Mesendoderm (in vitro differentiated cells): ENCODE data around the gene ARSG.

Experiments used
- DNase-seq: peaks from one replicate; pipeline ENCODE4 v3.0.0; 2013
- H2AK5ac ChIP-seq: 2 replicates; pipeline ENCODE4 v1.6.1; 2013; ENCODE audit warnings: low read length, inconsistent platforms
- H2BK120ac ChIP-seq: 2 replicates; pipeline ENCODE4 v1.6.1; 2013; ENCODE audit warnings: low read depth, mild to moderate bottlenecking, low read length, moderate library complexity, mixed read lengths
- H2BK15ac ChIP-seq: replicated peaks from 2 replicates; pipeline ENCODE4 v1.6.1; 2013; ENCODE audit warnings: low read depth, mild to moderate bottlenecking, moderate library complexity
- H2BK5ac ChIP-seq: 2 replicates; pipeline ENCODE4 v1.6.1; 2013; ENCODE audit warnings: low read length, inconsistent platforms
- H3K18ac ChIP-seq: 2 replicates; pipeline ENCODE4 v1.6.1; 2013; ENCODE audit warnings: mild to moderate bottlenecking, low read length, mixed read lengths
- H3K23ac ChIP-seq: one replicate; pipeline ENCODE4 v1.6.1; 2013; ENCODE audit warnings: low read length
- H3K27ac ChIP-seq: 2 replicates; pipeline ENCODE4 v1.5.1; 2013; ENCODE audit warnings: low read depth, mild to moderate bottlenecking, inconsistent platforms, low read length, moderate library complexity
- H3K27me3 ChIP-seq: 2 replicates; pipeline ENCODE4 v1.6.1; 2013; ENCODE audit warnings: low read length, control low read depth, mild to moderate bottlenecking, inconsistent platforms; ENCODE audit not compliant: insufficient read depth, poor library complexity
- H3K36me3 ChIP-seq: 2 replicates; pipeline ENCODE4 v1.6.1; 2013; ENCODE audit warnings: low read length, inconsistent platforms; ENCODE audit not compliant: control insufficient read depth, insufficient read depth
- H3K4ac ChIP-seq: one replicate; pipeline ENCODE4 v1.6.1; 2013; ENCODE audit warnings: low read depth, mild to moderate bottlenecking, low read length, moderate library complexity
- H3K4me1 ChIP-seq: 2 replicates; pipeline ENCODE4 v1.6.1; 2013; ENCODE audit warnings: low read depth, low read length, inconsistent platforms; ENCODE audit not compliant: control insufficient read depth
- H3K4me2 ChIP-seq: 2 replicates; pipeline ENCODE4 v1.6.1; 2013; ENCODE audit warnings: low read length
- H3K4me3 ChIP-seq: 2 replicates; pipeline ENCODE4 v1.5.1; 2013; ENCODE audit warnings: mild to moderate bottlenecking, low read length
- H3K56ac ChIP-seq: one replicate; pipeline ENCODE4 v1.6.1; 2013; ENCODE audit warnings: low read length
- H3K79me1 ChIP-seq: 2 replicates; pipeline ENCODE4 v1.6.1; 2013; ENCODE audit warnings: low read length, inconsistent platforms
- H3K79me2 ChIP-seq: 2 replicates; pipeline ENCODE4 v1.6.1; 2013; ENCODE audit warnings: mild to moderate bottlenecking, low read length; ENCODE audit not compliant: control insufficient read depth, insufficient read depth
- H3K9ac ChIP-seq: 2 replicates; pipeline ENCODE4 v1.6.1; 2013; ENCODE audit warnings: low read length, inconsistent platforms
- H4K5ac ChIP-seq: one replicate; pipeline ENCODE4 v1.6.1; 2013; ENCODE audit warnings: low read length
- H4K8ac ChIP-seq: one replicate; pipeline ENCODE4 v1.6.1; 2013; ENCODE audit warnings: low read depth, mild to moderate bottlenecking, control low read depth, low read length, moderate library complexity
- WGBS: extraction: QIAGEN DNeasy Blood & Tissue Kit; methylation state at CpG from one replicate; pipeline ENCODE4 v1.1.7; 2013; ENCODE audit warnings: low lambda C conversion rate, missing lambda C conversion rate; ENCODE audit not compliant: insufficient coverage; ENCODE audit errors: extremely low coverage; 5-methylcytosine and 5-hydroxymethylcytosine counted together

The ARSG gene

DNA sequence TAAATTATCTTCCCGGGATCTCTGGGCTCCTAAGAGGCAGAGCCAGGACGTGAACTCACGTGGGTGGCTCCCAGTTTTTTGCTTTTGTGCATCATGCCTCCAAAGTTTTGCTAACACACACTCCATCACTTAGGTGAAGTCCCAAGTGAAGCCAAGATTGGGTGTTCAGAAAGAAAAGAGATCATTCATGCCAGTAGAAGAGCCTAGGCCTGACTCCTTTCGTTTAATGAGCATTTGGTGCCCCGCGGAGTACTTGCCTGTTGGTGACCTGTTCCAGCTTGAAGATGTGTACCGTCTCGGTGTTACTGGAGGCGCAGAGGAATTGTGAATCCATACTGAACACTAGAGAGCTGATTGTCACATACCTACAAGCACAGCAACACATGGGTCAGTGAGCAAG, 141.9 kb downstream of the ARSG start:
- WGBS: no CpG with 5 or more reads among the region's 9 CpGs
- Histone ChIP-seq H3K4ac (no peak overlapping the region), H3K27ac (no peak overlapping the region), H3K36me3 (no peaks in the 10 kb centered on the region), H4K5ac (no peak overlapping the region), H3K27me3 (no peaks in the 10 kb centered on the region), H3K18ac (no peak overlapping the region), H3K56ac (no peak overlapping the region), H2BK5ac (no peak overlapping the region), H3K79me1 (no peaks in the 10 kb centered on the region), H3K4me3 (no peak overlapping the region), H4K8ac (no peak overlapping the region), H2AK5ac (no peak overlapping the region), H3K9ac (no peak overlapping the region), H2BK120ac (no peak overlapping the region), H3K23ac (no peak overlapping the region), H3K4me2 (no peak overlapping the region), H3K79me2 (no peaks in the 10 kb centered on the region), H2BK15ac (no peak overlapping the region), H3K4me1 (no peaks in the 10 kb centered on the region)
- no peak for DNase-seq

DNA sequence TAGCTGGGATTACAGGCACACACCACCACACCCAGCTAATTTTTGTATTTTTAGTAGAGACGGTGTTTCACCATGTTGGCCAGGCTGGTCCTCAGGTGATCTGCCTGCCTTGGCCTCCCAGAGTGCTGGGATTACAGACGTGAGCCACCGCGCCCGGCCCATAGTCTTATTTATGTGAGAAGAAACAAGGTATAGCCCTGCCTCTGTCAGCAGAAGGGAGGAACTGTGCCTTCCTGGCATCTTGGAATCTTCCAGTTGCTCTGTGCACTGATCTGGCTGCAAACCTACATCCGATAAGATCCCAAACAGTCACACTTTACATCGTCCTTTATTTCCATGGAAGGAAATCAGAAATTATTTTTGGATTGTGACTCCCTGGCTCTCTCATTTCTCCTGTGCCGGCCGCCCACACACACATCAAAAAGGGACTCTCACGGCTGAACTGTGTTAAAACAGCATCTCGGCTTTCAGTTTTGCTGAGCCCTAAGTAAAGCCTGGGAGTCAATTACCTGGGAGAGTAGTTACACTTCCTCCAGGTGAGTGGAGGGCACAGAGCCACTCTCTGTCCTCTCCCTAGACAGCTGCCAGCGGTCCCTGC, 142.7 kb downstream of the ARSG start:
- no CpG with 5 or more reads among the region's 12 CpGs for WGBS
- H3K56ac ChIP-seq: no peak overlapping the region
- no peak overlapping the region for H3K27ac ChIP-seq
- H3K9ac ChIP-seq: no peak overlapping the region
- no peaks in the 10 kb centered on the region for H3K36me3 ChIP-seq
- H2AK5ac ChIP-seq: no peak overlapping the region
- H4K5ac ChIP-seq: no peak overlapping the region
- no peak for DNase-seq
- no peak overlapping the region for H2BK5ac ChIP-seq
- no peak overlapping the region for H4K8ac ChIP-seq
- H3K4ac ChIP-seq: no peak overlapping the region
- no peak overlapping the region for H2BK120ac ChIP-seq
- H3K27me3 ChIP-seq: no peaks in the 10 kb centered on the region
- H3K4me1 ChIP-seq: no peaks in the 10 kb centered on the region
- no peaks in the 10 kb centered on the region for H3K79me1 ChIP-seq
- no peak overlapping the region for H3K4me3 ChIP-seq
- H3K18ac ChIP-seq: no peak overlapping the region
- no peaks in the 10 kb centered on the region for H3K79me2 ChIP-seq
- no peak overlapping the region for H3K23ac ChIP-seq
- H2BK15ac ChIP-seq: no peak overlapping the region
- H3K4me2 ChIP-seq: no peak overlapping the region

DNA sequence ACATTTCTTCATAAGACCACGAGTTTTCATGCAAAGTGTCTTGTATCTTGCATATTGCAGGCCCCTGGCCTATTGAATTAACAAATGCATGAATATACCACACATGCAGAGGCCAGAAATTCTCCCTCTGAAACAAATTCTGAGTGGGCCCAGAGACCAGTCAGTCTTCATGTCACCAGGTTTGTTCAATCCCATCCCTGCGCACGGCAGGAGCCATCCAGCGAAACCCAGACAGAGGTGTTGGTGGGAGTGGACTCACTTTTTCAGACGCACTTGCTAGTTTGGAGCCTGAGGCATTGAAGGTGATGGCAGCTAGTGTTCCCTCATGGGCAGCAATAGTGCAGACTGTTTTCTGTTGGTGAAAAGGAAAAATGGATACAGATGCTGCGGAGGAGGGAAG, 144.1 kb downstream of the ARSG start:
- no peak overlapping the region for H3K56ac ChIP-seq
- no peaks in the 10 kb centered on the region for H3K79me1 ChIP-seq
- H3K18ac ChIP-seq: no peak overlapping the region
- H2BK5ac ChIP-seq: no peak overlapping the region
- no peak overlapping the region for H4K5ac ChIP-seq
- no peak overlapping the region for H3K9ac ChIP-seq
- H3K4ac ChIP-seq: no peak overlapping the region
- H3K4me2 ChIP-seq: no peak overlapping the region
- no peak overlapping the region for H3K4me3 ChIP-seq
- no peaks in the 10 kb centered on the region for H3K4me1 ChIP-seq
- DNase-seq: no peak
- no peak overlapping the region for H4K8ac ChIP-seq
- H3K36me3 ChIP-seq: no peaks in the 10 kb centered on the region
- H2AK5ac ChIP-seq: no peak overlapping the region
- H2BK15ac ChIP-seq: no peak overlapping the region
- H3K27me3 ChIP-seq: no peaks in the 10 kb centered on the region
- no CpG with 5 or more reads among the region's 6 CpGs for WGBS
- H3K79me2 ChIP-seq: no peaks in the 10 kb centered on the region
- H3K23ac ChIP-seq: no peak overlapping the region
- no peak overlapping the region for H2BK120ac ChIP-seq
- H3K27ac ChIP-seq: no peak overlapping the region

DNA sequence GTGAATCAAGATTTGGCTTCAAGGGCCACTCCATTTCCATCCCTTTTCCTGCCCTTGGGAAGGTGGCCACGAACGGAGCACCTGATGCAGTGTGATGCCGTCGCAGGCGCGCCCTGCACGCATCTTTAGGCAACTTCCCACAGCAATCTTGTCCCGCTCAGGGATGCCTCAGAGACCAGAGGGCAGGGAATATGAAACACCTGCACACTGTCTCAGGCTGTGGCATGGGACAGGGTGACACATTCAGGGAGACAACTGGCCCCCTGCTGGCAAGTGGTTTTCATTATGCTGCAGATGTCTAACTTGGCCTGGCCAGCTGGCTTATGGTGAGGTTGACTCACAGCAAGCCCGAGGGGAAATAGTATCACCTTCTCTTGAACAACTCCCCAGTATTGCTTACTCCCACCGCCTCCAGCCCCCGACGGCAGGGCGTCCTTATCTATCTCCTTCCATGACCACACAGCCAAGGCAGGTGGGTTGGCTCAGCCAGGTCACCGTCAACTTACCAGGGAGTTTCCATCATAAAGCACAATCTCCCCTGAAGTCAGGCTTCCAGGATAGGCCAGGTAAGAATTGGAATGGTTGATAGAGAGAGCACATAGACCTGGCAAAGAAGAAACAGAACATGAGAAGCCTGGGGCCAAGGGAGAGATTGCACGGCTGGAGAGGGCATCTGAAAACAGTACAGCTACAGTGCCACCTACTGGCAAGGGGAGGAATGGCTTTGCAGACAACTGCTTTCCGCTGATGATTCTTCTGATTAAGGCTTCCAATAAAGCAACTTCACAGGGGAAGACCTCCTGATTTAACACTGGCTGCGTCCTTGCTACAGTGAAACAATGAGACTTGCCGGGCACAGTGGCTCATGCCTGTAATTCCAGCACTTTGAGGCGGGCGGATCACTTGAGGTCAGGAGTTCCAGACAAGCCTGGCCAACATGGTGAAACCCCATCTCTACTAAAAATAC, 144.9 kb downstream of the ARSG start:
- H3K18ac ChIP-seq: no peak overlapping the region
- no CpG with 5 or more reads among the region's 20 CpGs for whole genome bisulfite sequencing
- H4K5ac ChIP-seq: no peak overlapping the region

DNA sequence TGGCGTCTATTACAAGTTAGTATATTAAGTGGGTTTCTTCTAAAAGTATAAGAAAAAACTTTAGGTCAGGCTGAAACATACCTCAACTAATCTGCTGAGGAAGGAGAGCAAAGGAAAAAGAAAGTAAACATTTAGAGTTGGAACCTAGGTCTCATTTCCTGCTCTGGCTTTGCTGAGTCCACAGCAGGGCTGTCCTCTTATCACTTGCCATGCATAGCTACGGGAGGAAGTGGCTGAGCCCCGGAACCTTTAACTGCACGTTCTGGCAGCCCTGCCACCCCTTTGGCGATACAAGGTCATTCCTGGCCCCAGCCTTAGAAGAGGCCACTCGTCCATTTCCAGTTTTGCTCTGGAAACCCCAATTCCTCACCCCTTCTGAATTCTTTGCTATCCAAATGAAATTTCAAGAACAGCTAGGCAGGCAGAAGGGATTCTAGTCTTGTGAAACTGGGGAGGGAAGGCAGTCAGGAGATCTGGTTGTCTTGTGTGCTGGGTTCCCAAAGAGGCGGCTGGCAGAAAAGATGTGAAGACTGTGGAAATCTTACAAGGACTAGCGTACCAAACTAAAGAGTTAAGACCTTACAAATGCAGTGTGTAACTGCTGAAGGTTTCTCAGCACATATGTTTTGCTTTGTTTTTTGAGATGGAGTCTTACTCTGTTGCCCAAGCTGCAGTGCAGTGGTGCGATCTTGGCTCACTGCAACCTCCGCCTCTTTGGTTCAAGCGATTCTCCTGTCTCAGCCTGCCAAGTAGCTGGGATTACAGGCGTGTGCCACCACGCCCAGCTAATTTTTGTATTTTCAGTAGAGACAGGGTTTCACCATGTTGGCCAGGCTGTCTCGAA, 146.9 kb downstream of the ARSG start:
- Histone ChIP-seq H3K4ac (no peak overlapping the region), H3K79me2 (no peaks in the 10 kb centered on the region), H3K27me3 (no peaks in the 10 kb centered on the region), H2BK15ac (no peak overlapping the region), H3K56ac (peak overlapping the region; percentile 54), H3K4me2 (no peak overlapping the region), H4K8ac (no peak overlapping the region), H3K27ac (no peak overlapping the region), H3K23ac (no peak overlapping the region), H3K18ac (no peak overlapping the region), H3K4me1 (no peaks in the 10 kb centered on the region), H4K5ac (no peak overlapping the region), H2BK120ac (no peak overlapping the region), H3K9ac (peak overlapping the region; percentile 11), H2AK5ac (no peak overlapping the region), H3K79me1 (no peaks in the 10 kb centered on the region), H3K4me3 (no peak overlapping the region), H2BK5ac (no peak overlapping the region), H3K36me3 (no peaks in the 10 kb centered on the region)
- WGBS: no CpG with 5 or more reads among the region's 14 CpGs
- peak; percentile 75 for DNase-seq

More for the DNA sequence above, 144.9 kb downstream of the ARSG start:
- no peak overlapping the region for H3K56ac ChIP-seq
- H3K79me2 ChIP-seq: no peaks in the 10 kb centered on the region
- H3K4me2 ChIP-seq: no peak overlapping the region
- H3K4me1 ChIP-seq: no peaks in the 10 kb centered on the region
- no peak overlapping the region for H2BK5ac ChIP-seq
- peak; percentile 83 for DNase-seq
- no peaks in the 10 kb centered on the region for H3K36me3 ChIP-seq
- no peak overlapping the region for H2BK15ac ChIP-seq
- H3K23ac ChIP-seq: no peak overlapping the region
- H3K27me3 ChIP-seq: no peaks in the 10 kb centered on the region
- no peak overlapping the region for H2AK5ac ChIP-seq
- no peak overlapping the region for H3K4me3 ChIP-seq
- H4K8ac ChIP-seq: no peak overlapping the region
- no peak overlapping the region for H3K27ac ChIP-seq
- no peak overlapping the region for H3K4ac ChIP-seq
- H2BK120ac ChIP-seq: no peak overlapping the region
- H3K9ac ChIP-seq: peak overlapping the region; percentile 3
- H3K79me1 ChIP-seq: no peaks in the 10 kb centered on the region
